Right ventricle myocardium inferior (tissue), 1 donor: ENCODE data around the gene GZF1. TPM values are rescaled to one million over a fixed set of nuclear protein-coding genes. Genes with fewer than 3 reads are reported as not detected.
A peak's percentile ranks its signal among the peaks of the same experiment; 100 is the strongest.

Source experiments
- ATAC-seq: fragments of 200-7000 bp; cut with Tn5 transposase; one replicate; pipeline ENCODE4 v1.9.1; 2020; ENCODE audit warnings: mild to moderate bottlenecking, moderate library complexity
- DNase-seq: peaks from one replicate; pipeline ENCODE4 v3.0.0; 2021; ENCODE audit errors: missing footprints
- intact Hi-C: fragments of 100-400 bp; cut with DNase I; formaldehyde crosslinking; loops from one replicate; pipeline ENCODE4 v1.11.0; 2022
- long read RNA-seq: library from polyadenylated mRNA; unstranded; transcript quantifications from one replicate; pipeline ENCODE4 v2.0.0, GENCODE V29; 2021
- total RNA-seq: library from RNA; stranded (reverse); fragmentation: NEBNext Ultra II Directional; extraction: Animal tissue kit (Norgen Biotek cat#: 25700); gene quantifications from one replicate; pipeline ENCODE4 v1.2.1, GENCODE V29; 2021
- donor health status: DM: no; HTN: yes; CAD: no; lungs with severe emphysema.

GZF1 gene
- total RNA-seq = 20.6 TPM
- long read RNA-seq, full-length matches to known transcripts = 10 of 18 reads
- long read RNA-seq, partial matches to known transcripts = 1 of 18 reads
- long read RNA-seq, other reads (novel, unspliced or antisense) = 7 of 18 reads

GRCh38 chr20:23361476-23362391, at the start of gene GZF1:
Gene GZF1 (plus strand): TSS chr20:23362182. CDS start chr20:23364384, 2,202 bp downstream.
- ATAC-seq (peak; percentile 95), DNase-seq (peak; percentile 99)
- intact Hi-C loops = loop anchor here (5.0 kb wide), 2 partner anchors 61 to 276 kb away; partner anchors contain the start of genes CST3 and NAPB

GRCh38 chr20:23313271-23313670, 48.7 kb upstream of the GZF1 start:
- ATAC-seq (no peak), DNase-seq (no peak)
- intact Hi-C loops = no loop called here

GRCh38 chr20:23314699-23315098, 47.3 kb upstream of the GZF1 start:
- ATAC-seq (peak; percentile 25), DNase-seq (no peak)
- intact Hi-C loops = no loop called here

- intact Hi-C loops = no loop called here
- DNase-seq (no peak), ATAC-seq (peak; percentile 95)
Measured at GRCh38 chr20:23315099-23315498, 46.9 kb upstream of the GZF1 start.

- ATAC-seq (no peak), DNase-seq (no peak)
- intact Hi-C loops = no loop called here
Measured at GRCh38 chr20:23316626-23317025, 45.4 kb upstream of the GZF1 start.

- intact Hi-C loops = no loop called here
- ATAC-seq = no peak
Measured at GRCh38 chr20:23317081-23317480, 44.9 kb upstream of the GZF1 start.

GRCh38 chr20:23318347-23318746, 43.6 kb upstream of the GZF1 start:
- intact Hi-C loops = no loop called here
- no peak for ATAC-seq

More at GRCh38 chr20:23317081-23317480, 44.9 kb upstream of the GZF1 start:
- DNase-seq = no peak

GRCh38 chr20:23320317-23320716, 41.7 kb upstream of the GZF1 start:
- intact Hi-C loops = no loop called here
- DNase-seq = no peak
- no peak for ATAC-seq

More at GRCh38 chr20:23318347-23318746, 43.6 kb upstream of the GZF1 start:
- DNase-seq = no peak

- intact Hi-C loops = no loop called here
- no peak for ATAC-seq
Measured at GRCh38 chr20:23325107-23325506, 36.9 kb upstream of the GZF1 start.

GRCh38 chr20:23326774-23327173, 35.2 kb upstream of the GZF1 start:
- DNase-seq = no peak
- intact Hi-C loops = no loop called here
- ATAC-seq = no peak

More at GRCh38 chr20:23325107-23325506, 36.9 kb upstream of the GZF1 start:
- no peak for DNase-seq

GRCh38 chr20:23327617-23328333, 34.2 kb upstream of the GZF1 start:
- DNase-seq (no peak), ATAC-seq (no peak)
- intact Hi-C loops = no loop called here

GRCh38 chr20:23331450-23332350, 30.3 kb upstream of the GZF1 start:
- no peak for ATAC-seq
- DNase-seq = no peak
- intact Hi-C loops = no loop called here

- ATAC-seq = no peak
Measured at GRCh38 chr20:23332467-23332866, 29.5 kb upstream of the GZF1 start.

GRCh38 chr20:23334111-23334510, 27.9 kb upstream of the GZF1 start:
- intact Hi-C loops = no loop called here
- ATAC-seq = no peak
- DNase-seq = no peak

More at GRCh38 chr20:23332467-23332866, 29.5 kb upstream of the GZF1 start:
- intact Hi-C loops = no loop called here
- no peak for DNase-seq

GRCh38 chr20:23335521-23335920, 26.5 kb upstream of the GZF1 start:
- ATAC-seq (no peak), DNase-seq (no peak)
- intact Hi-C loops = no loop called here

- intact Hi-C loops = no loop called here
- ATAC-seq (no peak), DNase-seq (no peak)
Measured at GRCh38 chr20:23336476-23336875, 25.5 kb upstream of the GZF1 start.

- intact Hi-C loops = no loop called here
- ATAC-seq (no peak), DNase-seq (no peak)
Measured at GRCh38 chr20:23337312-23337711, 24.7 kb upstream of the GZF1 start.

- DNase-seq = no peak
- no peak for ATAC-seq
- intact Hi-C loops = loop anchor here (1.0 to 5.0 kb wide), 3 partner anchors 93 to 649 kb away; no protein-coding TSS in a partner anchor
Measured at GRCh38 chr20:23339986-23340385, 22.0 kb upstream of the GZF1 start.
